Rectal smooth muscle tissue (tissue), 1 donor: ENCODE measurements around the gene CDH12.
"Not testable (repeated sequence)": the region's sequence is repeated elsewhere in the genome, so short reads cannot be mapped to it uniquely, and the experiment has no call there.

ENCODE experiments used
- H3K27ac ChIP-seq: one replicate; pipeline ENCODE4 v1.7.0; 2013; ENCODE audit warnings: low read depth, low read length, inconsistent platforms
- H3K27me3 ChIP-seq: one replicate; pipeline ENCODE4 v1.7.0; 2013; ENCODE audit warnings: low read length; ENCODE audit not compliant: control insufficient read depth, insufficient read depth
- H3K36me3 ChIP-seq: one replicate; pipeline ENCODE4 v1.7.0; 2013; ENCODE audit warnings: low read length; ENCODE audit not compliant: control insufficient read depth, insufficient read depth
- H3K4me1 ChIP-seq: one replicate; pipeline ENCODE4 v1.7.0; 2013; ENCODE audit warnings: low read length; ENCODE audit not compliant: control insufficient read depth, insufficient read depth
- H3K4me3 ChIP-seq: one replicate; pipeline ENCODE4 v1.7.0; 2013; ENCODE audit warnings: low read length
- H3K9ac ChIP-seq: one replicate; pipeline ENCODE4 v1.7.0; 2013; ENCODE audit warnings: low read length

CDH12 gene

DNA sequence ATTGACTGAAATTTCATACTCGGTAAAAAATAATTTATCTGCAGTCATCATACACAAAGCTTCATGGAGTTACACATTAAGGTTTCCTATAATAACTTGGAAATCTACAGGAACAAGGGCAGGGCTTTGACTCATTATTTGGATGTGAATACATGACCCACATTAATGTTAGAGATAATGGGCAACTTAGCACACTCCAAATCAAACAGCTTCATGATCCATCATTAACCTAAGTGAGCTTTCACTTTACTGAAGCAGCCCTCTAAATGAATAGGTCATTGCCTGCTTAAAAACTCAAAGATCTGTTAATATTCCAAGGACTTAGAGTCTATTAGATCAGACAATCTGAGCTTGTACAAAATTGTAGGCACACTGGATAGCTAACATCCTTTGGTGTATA, 9.0 kb downstream of the CDH12 start:
- H3K4me3 ChIP-seq = no peak overlapping the region
- H3K9ac ChIP-seq = no peak overlapping the region
- no peaks in the 10 kb centered on the region for H3K27me3 ChIP-seq
- H3K27ac ChIP-seq = no peak overlapping the region
- H3K4me1 ChIP-seq = no peaks in the 10 kb centered on the region
- H3K36me3 ChIP-seq = no peaks in the 10 kb centered on the region

DNA sequence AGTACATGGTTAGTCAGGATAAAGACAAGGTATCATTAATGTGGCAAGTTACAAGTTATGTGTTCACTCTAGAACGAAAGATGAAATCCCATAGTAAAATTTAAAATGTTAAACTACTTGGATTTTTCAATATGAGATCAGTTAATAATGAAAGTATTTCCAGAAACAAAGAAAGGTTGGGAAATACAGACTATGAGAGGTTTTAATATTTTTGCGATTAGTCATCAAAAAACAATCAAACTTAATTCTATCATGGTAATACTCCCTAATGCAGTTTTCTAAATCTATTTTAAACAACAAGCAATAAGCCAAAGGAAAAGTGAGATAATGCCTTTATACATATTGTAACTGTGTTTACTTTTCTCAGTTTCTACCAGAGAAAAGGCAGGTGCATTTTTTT, 10.6 kb downstream of the CDH12 start:
- H3K36me3 ChIP-seq = no peaks in the 10 kb centered on the region
- no peak overlapping the region for H3K4me3 ChIP-seq
- H3K4me1 ChIP-seq = no peaks in the 10 kb centered on the region
- H3K9ac ChIP-seq = no peak overlapping the region
- no peaks in the 10 kb centered on the region for H3K27me3 ChIP-seq
- no peak overlapping the region for H3K27ac ChIP-seq

DNA sequence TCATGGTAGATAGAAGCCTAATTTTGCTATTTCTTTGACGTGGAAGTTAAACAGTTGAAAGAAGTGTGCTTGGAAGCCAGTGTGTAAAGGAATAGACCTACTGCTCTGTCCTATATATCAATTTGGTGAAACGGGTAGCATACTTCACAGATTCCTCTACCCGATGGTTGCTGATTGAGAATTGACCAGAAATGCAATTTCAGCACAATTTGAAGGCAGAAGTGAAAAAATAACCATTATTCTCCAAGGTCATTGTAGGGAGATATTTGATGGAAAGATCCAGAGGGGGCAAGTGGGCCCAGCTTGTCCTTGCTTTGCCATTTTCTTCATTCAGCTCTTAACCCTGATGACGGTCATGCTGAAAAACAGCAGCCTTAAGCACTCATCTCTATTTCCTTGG, 15.3 kb downstream of the CDH12 start:
- Histone ChIP-seq H3K27me3 (no peaks in the 10 kb centered on the region), H3K4me3 (no peak overlapping the region), H3K27ac (no peak overlapping the region), H3K4me1 (no peaks in the 10 kb centered on the region), H3K36me3 (no peaks in the 10 kb centered on the region), H3K9ac (no peak overlapping the region)

DNA sequence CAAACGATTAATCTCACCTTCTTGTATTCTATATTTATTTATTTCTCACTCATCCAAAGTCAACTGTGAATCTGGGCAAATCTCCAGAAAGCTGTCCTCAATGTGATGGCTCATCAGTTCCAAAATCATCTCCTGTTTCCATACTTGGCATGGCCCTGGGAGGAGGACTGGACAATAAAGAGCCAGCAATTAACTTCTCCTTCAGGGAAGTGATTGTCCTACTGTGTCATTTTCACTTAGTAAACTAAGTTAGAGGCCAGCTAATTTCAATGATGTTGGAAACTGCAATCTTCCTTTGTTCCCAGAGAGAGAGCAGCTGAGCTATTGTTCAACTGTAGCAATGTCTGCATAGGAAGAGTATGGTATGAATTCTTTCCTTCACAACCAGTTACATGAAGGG, 17.5 kb downstream of the CDH12 start:
- no peak overlapping the region for H3K27ac ChIP-seq
- no peaks in the 10 kb centered on the region for H3K36me3 ChIP-seq
- no peak overlapping the region for H3K4me3 ChIP-seq
- no peak overlapping the region for H3K9ac ChIP-seq
- no peaks in the 10 kb centered on the region for H3K4me1 ChIP-seq
- H3K27me3 ChIP-seq = no peaks in the 10 kb centered on the region

DNA sequence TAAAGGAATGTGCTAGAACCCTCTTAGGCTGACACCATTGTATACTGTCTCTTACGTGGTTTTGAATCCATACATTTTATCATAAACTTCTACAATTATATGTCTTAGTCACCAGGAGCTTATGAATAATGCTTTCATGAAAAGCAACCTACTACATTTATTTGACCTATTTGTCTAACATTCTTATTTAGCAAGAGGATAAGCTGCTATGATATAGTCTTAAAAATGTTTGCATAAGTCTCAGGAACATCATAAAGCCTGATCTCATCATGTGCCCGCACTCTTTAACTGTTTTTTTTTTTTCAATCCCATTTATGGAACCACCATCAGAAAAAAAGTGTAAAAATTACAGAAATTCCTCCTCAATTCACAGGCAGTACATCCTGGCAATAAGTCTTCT, 59.7 kb downstream of the CDH12 start:
- H3K27me3 ChIP-seq = no peaks in the 10 kb centered on the region
- no peaks in the 10 kb centered on the region for H3K4me1 ChIP-seq
- H3K27ac ChIP-seq = no peak overlapping the region
- H3K4me3 ChIP-seq = no peak overlapping the region
- H3K9ac ChIP-seq = no peak overlapping the region
- H3K36me3 ChIP-seq = no peaks in the 10 kb centered on the region

DNA sequence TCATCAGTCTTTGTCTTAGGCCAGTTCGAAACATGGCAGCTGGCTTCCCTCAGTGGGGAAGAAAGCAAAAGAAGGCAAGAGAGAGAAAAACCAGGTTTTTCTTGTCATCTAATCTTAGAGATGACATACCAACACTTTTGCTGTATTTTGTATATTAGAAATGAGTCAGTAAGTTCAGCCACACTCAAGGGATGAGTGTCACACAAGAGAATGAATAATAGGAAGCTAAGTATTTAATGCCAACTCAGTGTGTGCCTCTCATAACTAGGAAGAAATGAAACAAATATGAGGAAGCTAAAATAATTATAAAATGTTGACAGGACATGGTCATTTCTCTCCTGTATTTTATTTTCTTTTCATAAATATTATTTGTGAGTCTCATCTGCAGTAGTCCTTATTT, 65.3 kb downstream of the CDH12 start:
- no peak overlapping the region for H3K4me3 ChIP-seq
- H3K9ac ChIP-seq = no peak overlapping the region
- no peak overlapping the region for H3K27ac ChIP-seq
- no peaks in the 10 kb centered on the region for H3K4me1 ChIP-seq
- H3K27me3 ChIP-seq = no peaks in the 10 kb centered on the region
- no peaks in the 10 kb centered on the region for H3K36me3 ChIP-seq

DNA sequence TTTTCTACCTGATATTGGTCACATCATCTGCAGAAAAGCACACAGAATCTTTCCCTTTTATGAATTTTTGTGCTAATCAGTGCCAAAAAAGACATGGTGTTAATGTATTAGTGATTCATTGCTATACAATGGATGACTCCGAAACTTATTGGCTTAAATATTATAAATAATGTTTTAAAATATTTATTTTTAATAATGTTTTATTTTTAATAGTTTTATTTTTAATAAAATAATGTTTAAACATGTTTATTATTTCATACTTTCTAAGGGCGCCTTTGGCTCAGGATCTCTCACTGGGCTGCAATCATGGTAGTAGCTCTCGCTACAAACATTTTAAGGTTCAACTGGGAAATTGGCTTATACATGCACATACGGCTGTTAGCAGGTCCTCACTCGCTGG, 65.7 kb downstream of the CDH12 start:
- H3K4me3 ChIP-seq = no peak overlapping the region
- H3K36me3 ChIP-seq = no peaks in the 10 kb centered on the region
- H3K4me1 ChIP-seq = no peaks in the 10 kb centered on the region
- no peaks in the 10 kb centered on the region for H3K27me3 ChIP-seq
- no peak overlapping the region for H3K9ac ChIP-seq
- H3K27ac ChIP-seq = no peak overlapping the region

DNA sequence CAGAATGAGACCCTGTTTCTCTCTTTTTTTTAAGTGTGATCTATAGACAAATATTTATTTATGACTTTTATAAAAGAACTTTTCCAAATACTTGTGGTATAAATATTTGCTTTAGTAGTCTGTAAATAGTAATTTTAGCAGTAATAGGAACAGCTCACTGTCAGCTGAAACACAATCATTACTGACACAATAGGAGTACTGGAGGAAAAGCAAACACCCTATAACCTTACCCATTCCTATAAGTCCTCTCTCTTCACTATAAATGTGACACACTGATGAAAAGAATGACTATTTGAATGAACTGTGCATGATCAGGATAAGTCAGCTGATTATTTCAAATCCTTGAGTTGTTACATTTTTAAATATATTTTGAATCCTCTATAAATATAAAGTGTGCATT, 72.4 kb downstream of the CDH12 start:
- Histone ChIP-seq H3K4me1 (no peaks in the 10 kb centered on the region), H3K36me3 (no peaks in the 10 kb centered on the region), H3K4me3 (no peak overlapping the region), H3K27ac (no peak overlapping the region), H3K9ac (no peak overlapping the region), H3K27me3 (no peaks in the 10 kb centered on the region)

DNA sequence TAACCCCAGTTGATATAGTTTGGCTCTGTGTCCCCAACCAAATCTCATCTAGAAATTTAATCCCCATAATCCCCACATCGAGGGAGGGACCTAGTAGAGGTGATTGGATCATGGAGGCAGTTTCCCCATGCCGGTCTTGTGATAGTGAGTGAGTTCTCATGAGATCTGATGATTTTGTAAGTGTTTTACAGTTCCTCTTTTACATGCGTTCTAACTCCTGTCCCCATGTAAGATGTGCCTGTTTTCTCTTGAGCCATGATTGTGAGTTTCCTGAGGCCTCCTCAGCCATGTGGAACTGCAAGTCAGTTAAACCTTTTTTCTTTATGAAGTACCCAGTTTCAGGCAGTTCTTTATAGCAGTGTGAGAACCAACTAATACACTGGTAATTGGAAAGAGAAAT, 73.6 kb downstream of the CDH12 start:
- H3K36me3 ChIP-seq = no peaks in the 10 kb centered on the region
- no peak overlapping the region for H3K27ac ChIP-seq
- no peak overlapping the region for H3K4me3 ChIP-seq
- H3K9ac ChIP-seq = no peak overlapping the region
- no peaks in the 10 kb centered on the region for H3K4me1 ChIP-seq
- H3K27me3 ChIP-seq = no peaks in the 10 kb centered on the region

DNA sequence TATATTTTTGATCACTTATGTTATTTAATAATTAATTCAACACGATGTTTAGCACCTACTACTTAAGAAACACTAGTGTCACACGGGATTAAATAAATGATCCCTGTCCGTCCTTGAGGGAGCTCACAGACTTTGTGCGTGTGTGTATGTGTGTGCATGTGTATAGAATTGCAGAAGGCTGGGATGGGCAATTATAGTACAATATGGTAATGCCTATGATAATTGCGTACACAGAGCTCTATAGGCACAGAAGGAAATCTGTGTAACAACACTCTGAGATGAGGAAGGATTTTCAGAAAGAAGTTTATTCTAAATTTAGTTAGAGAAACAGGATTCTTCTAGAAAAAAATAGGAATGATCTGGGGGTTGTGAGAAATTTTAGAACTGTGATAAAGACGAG, 76.9 kb downstream of the CDH12 start:
- Histone ChIP-seq H3K4me1 (no peaks in the 10 kb centered on the region), H3K27me3 (no peaks in the 10 kb centered on the region), H3K27ac (no peak overlapping the region), H3K36me3 (no peaks in the 10 kb centered on the region), H3K9ac (no peak overlapping the region), H3K4me3 (no peak overlapping the region)

DNA sequence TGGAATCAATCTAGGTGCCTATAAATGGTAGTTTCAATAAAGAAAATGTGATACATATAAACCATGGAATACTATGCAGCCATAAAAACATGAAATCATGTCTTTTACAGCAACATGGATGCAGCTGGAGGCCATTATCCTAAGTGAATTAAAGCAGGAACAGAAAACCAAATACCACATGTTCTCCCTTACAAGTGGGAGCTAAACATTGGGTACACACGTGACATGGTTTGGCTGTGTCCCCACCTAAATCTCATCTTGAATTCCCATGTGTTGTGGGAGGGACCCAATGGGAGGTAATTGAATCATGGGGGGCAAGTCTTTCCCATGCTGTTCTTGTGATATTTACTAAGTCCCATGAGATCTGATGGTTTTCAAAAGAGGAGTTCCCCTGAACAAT, 78.9 kb downstream of the CDH12 start:
- not testable (repeated sequence) for H3K36me3 ChIP-seq, H3K9ac ChIP-seq, H3K4me1 ChIP-seq, H3K27me3 ChIP-seq, H3K4me3 ChIP-seq, H3K27ac ChIP-seq

DNA sequence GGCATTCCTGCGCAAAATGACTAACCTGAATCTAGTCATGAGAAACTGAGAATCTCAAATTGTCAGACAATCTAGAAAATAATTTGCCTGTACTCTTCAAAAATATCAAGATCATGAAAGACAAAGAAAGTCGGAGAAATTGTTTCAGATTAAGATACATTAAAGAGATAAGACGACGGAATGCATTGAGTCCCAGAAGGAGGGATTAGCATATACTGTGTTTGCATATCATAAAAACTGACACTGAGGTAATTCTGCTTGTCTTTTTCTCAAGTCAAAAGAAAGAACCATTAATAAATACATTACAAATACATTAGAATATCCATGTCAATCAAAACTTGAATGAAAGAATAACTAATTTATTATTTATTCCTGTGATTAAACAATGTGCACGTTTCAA, 88.4 kb downstream of the CDH12 start:
- Histone ChIP-seq H3K4me1 (no peaks in the 10 kb centered on the region), H3K27me3 (no peaks in the 10 kb centered on the region), H3K9ac (no peak overlapping the region)

DNA sequence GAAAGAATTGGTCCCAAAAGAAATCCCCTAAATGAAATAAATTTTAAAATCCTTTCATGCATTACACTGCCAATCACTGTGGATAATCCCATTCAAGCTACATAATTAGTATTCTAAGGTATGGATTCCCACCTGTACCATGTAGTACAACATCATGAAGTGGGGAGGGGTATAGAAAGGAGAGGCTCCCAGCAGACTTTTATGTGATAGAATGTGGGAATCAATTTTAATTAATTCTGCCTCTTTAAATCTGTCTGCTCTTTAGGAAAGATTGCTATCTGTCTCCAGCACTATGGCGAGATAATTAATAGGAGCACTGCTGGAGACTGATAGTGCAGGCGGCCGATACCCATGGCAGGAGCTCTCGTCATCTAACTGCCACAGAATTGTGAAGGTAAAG, 95.4 kb downstream of the CDH12 start:
- no peak overlapping the region for H3K27ac ChIP-seq
- H3K9ac ChIP-seq = no peak overlapping the region
- no peaks in the 10 kb centered on the region for H3K4me1 ChIP-seq
- H3K27me3 ChIP-seq = no peaks in the 10 kb centered on the region
- H3K36me3 ChIP-seq = no peaks in the 10 kb centered on the region
- H3K4me3 ChIP-seq = no peak overlapping the region

More for the DNA sequence above, 88.4 kb downstream of the CDH12 start:
- no peaks in the 10 kb centered on the region for H3K36me3 ChIP-seq
- H3K27ac ChIP-seq = no peak overlapping the region
- H3K4me3 ChIP-seq = no peak overlapping the region

DNA sequence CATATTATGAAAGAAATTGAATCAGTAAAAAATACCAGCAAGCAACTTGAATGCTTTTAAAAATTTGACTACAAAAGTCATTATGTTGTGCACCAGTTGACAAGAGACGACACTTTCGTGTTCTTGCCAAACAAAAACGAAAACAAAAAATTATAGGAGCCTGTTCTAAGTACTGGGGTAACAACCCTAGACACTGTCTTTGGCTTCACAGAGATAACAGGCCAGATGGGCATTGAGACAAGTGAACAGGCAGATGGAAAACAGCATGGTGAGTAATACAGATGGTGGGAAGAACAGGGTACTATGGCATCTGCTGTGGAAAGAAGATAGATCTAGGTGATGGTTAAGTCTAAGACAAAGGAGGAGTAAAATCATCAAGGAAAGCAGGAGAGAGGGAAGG, 99.0 kb downstream of the CDH12 start:
- Histone ChIP-seq H3K27ac (no peak overlapping the region), H3K36me3 (no peaks in the 10 kb centered on the region), H3K4me1 (no peaks in the 10 kb centered on the region), H3K27me3 (no peaks in the 10 kb centered on the region), H3K9ac (no peak overlapping the region), H3K4me3 (no peak overlapping the region)
